ENCODE measurements around the gene CEP350.

DNA sequence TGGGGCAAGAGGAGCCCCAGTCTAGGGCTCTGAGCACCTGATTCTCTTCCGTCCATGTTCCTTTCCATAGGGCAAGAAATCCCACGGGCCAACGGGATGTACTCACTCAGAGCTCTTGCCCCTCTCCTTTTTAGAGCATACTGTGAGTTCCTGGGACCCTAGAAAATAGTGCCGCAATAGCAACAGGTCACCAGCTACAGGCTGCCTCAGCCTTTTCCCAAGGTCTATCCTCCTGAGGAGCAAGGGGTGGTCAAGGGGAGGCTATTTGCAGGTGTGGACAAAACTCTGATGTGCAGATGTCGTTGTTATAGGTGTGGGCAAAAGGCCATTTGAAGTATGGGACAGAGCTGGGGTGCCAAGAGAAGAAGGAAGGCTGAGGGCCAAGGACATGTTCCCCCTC is 198.4 kb downstream of the CEP350 start:
- TF ChIP-seq, protein P1, sequence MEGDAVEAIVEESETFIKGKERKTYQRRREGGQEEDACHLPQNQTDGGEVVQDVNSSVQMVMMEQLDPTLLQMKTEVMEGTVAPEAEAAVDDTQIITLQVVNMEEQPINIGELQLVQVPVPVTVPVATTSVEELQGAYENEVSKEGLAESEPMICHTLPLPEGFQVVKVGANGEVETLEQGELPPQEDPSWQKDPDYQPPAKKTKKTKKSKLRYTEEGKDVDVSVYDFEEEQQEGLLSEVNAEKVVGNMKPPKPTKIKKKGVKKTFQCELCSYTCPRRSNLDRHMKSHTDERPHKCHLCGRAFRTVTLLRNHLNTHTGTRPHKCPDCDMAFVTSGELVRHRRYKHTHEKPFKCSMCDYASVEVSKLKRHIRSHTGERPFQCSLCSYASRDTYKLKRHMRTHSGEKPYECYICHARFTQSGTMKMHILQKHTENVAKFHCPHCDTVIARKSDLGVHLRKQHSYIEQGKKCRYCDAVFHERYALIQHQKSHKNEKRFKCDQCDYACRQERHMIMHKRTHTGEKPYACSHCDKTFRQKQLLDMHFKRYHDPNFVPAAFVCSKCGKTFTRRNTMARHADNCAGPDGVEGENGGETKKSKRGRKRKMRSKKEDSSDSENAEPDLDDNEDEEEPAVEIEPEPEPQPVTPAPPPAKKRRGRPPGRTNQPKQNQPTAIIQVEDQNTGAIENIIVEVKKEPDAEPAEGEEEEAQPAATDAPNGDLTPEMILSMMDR (IDR thresholded peaks at IDR 0.05; ENCODE audit: low read length): no peak
- TF ChIP-seq EZH2 (IDR thresholded peaks at IDR 0.05; ENCODE audit: borderline replicate concordance, low read length): no peak
